HG02840 (cell line): ENCODE data around the gene CXCL13.
"Not testable (repeated sequence)": the region's sequence is repeated elsewhere in the genome, so short reads cannot be mapped to it uniquely, and the experiment has no call there.

Experiments used
- ATAC-seq: cut with Tn5 transposase; IDR thresholded peaks from one replicate; pipeline ENCODE4 v1.9.1; 2021; ENCODE audit warnings: mild to moderate bottlenecking, moderate library complexity, moderate number of reproducible peaks; ENCODE audit not compliant: unreplicated experiment, low FRiP score

The CXCL13 gene

DNA sequence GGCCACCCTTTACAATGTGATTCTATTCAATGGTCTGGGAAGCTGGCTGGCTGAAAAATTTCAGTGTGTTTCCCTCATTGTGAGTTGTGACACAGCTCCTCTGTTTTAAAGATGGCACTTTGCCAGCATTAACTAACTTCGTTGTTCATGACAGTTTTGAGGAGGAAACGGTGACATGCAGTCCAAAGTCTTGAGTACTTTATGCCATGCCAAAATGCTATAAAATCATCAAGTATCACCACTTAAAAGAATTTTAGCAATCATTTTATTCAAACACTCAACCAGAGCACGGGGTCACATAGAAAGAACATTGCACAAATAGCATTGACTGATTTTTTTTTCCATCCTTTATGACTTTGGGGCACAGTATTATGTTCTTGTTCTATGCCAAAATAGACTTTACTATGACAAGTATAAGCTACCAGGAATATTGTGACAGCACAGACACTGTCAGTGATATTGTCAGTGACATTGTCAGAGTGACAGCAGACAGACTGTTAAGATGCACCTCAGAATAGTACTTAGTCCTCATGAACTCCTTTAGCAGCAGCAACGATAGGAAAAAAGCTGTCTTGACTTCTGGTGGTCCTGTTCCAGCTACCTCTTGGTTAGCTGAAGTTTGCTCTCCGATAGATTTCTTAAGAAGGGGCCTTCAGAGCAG is 46.7 kb downstream of the CXCL13 start:
- no peak for ATAC-seq

DNA sequence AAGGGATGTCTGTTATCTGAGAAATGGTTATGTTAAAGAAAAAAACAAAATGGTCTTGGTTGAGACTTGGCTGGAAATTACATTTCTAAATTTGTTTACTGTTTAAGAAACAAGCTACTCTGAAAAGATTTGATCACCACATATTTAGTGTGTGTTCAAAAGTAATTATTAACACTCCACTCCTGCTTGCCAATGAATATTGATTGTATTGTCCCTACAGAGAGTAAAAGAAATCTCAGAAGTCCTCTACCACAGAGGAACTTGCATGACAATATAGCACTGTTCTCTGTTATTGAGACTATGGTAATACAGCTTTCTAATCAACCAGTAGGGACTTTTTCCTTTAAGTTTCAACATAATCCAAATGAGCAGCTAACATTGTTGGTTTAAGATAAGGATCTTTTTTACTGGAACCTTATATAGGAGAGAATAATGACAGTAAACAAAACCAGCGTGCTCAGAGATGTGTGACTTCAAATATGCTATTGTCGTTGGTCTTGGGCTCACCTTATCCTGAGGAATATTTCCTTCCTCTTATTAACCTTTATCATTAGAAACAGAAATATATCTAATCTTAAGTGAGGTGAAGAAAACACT is 47.6 kb downstream of the CXCL13 start:
- no peak for ATAC-seq

DNA sequence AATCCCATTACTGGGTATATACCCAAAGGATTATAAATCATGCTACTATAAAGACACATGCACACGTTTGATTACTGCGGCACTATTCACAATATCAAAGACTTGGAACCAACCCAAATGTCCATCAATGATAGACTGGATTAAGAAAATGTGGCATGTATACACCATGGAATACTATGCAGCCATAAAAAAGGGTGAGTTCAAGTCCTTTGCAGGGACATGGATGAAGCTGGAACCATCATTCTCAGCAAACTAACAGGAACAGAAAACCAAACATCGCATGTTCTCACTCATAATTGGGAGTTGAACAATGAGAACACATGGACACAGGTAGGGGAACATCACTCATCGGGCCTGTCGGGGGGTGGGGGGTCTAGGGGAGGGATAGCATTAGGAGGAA is 54.7 kb downstream of the CXCL13 start:
- ATAC-seq, result not testable (repeated sequence)
